Astrocyte (in vitro differentiated cells and primary cell): ENCODE results near the gene DLST. TPM values are rescaled to one million over a fixed set of nuclear protein-coding genes. Genes with fewer than 3 reads are reported as not detected.

Experiments used
- DNase-seq: peaks from one replicate; pipeline ENCODE4 v3.0.0-alpha.2; 2010; ENCODE audit warnings: low read depth
- FAIRE-seq: peaks from 2 replicates; lab custom pipeline; 2011; peaks lifted over from hg19 to GRCh38; lab: Jason Lieb, UNC
- H2AFZ ChIP-seq: 2 replicates; pipeline ENCODE4 v1.6.0; 2012; ENCODE audit warnings: low read depth, low read length, inconsistent platforms
- H3K27ac ChIP-seq: 2 replicates; pipeline ENCODE4 v1.5.1; 2011; ENCODE audit warnings: low read depth, low read length, inconsistent platforms
- H3K27me3 ChIP-seq: 2 replicates; pipeline ENCODE4 v1.6.0; 2011; ENCODE audit warnings: low read length, inconsistent platforms; ENCODE audit not compliant: insufficient read depth
- H3K36me3 ChIP-seq: 2 replicates; pipeline ENCODE4 v1.5.1; 2011; ENCODE audit warnings: low read length, inconsistent platforms; ENCODE audit not compliant: insufficient read depth
- H3K4me1 ChIP-seq: 2 replicates; pipeline ENCODE4 v1.5.1; 2011; ENCODE audit warnings: low read length, inconsistent platforms; ENCODE audit not compliant: insufficient read depth
- H3K4me2 ChIP-seq: 2 replicates; pipeline ENCODE4 v1.6.0; 2012; ENCODE audit warnings: low read length, inconsistent platforms
- H3K4me3 ChIP-seq: 2 replicates; pipeline ENCODE4 v1.5.1; 2011; ENCODE audit warnings: low read depth, mild to moderate bottlenecking, low read length, inconsistent platforms; ENCODE audit not compliant: insufficient read depth
- H3K79me2 ChIP-seq: 2 replicates; pipeline ENCODE4 v1.6.0; 2012; ENCODE audit warnings: mild to moderate bottlenecking, low read length, inconsistent platforms; ENCODE audit not compliant: insufficient read depth
- H3K9ac ChIP-seq: 2 replicates; pipeline ENCODE4 v1.6.0; 2012; ENCODE audit warnings: mild to moderate bottlenecking, low read length, inconsistent platforms
- H3K9me3 ChIP-seq: 2 replicates; pipeline ENCODE4 v1.5.1; 2012; ENCODE audit warnings: low read depth, mild to moderate bottlenecking, low read length, inconsistent platforms; ENCODE audit not compliant: insufficient read depth
- H4K20me1 ChIP-seq: 2 replicates; pipeline ENCODE4 v1.6.0; 2012; ENCODE audit warnings: low read length, inconsistent platforms; ENCODE audit not compliant: insufficient read depth
- H3K27ac Mint-ChIP-seq: one replicate; pipeline ENCODE4 v1.8.0; 2021; ENCODE audit warnings: mild to moderate bottlenecking, mixed read lengths; ENCODE audit not compliant: unreplicated experiment
- H3K27me3 Mint-ChIP-seq: one replicate; pipeline ENCODE4 v1.8.0; 2021; ENCODE audit warnings: low read depth, mixed read lengths; ENCODE audit not compliant: unreplicated experiment
- H3K36me3 Mint-ChIP-seq: one replicate; pipeline ENCODE4 v1.8.0; 2021; ENCODE audit warnings: low read depth, mixed read lengths; ENCODE audit not compliant: unreplicated experiment
- H3K4me1 Mint-ChIP-seq: one replicate; pipeline ENCODE4 v1.8.0; 2021; ENCODE audit warnings: low read depth, mixed read lengths; ENCODE audit not compliant: unreplicated experiment
- H3K4me3 Mint-ChIP-seq: one replicate; pipeline ENCODE4 v1.8.0; 2021; ENCODE audit warnings: mild to moderate bottlenecking, moderate library complexity, mixed read lengths; ENCODE audit not compliant: unreplicated experiment
- H3K9me3 Mint-ChIP-seq: one replicate; pipeline ENCODE4 v1.8.0; 2021; ENCODE audit warnings: mild to moderate bottlenecking, mixed read lengths; ENCODE audit not compliant: unreplicated experiment
- EZH2 ChIP-seq: IDR thresholded peaks from 2 replicates; pipeline ENCODE4 v1.6.1; 2012; ENCODE audit warnings: mild to moderate bottlenecking, low read length, inconsistent platforms; ENCODE audit not compliant: insufficient read depth
- total RNA-seq: library from RNA; stranded (reverse); gene quantifications from 2 replicates; pipeline ENCODE4 v1.2.1, GENCODE V29; 2021
- TF ChIP-seq, protein P1 (sequence below): IDR thresholded peaks from 2 replicates; pipeline ENCODE4 v1.5.1; 2011; ENCODE audit warnings: low read depth, mild to moderate bottlenecking, inconsistent platforms, low read length, moderate library complexity; ENCODE audit not compliant: insufficient read depth

Gene DLST
- total RNA-seq, 1 donor from 2014 or later: 90.6 TPM

DNA sequence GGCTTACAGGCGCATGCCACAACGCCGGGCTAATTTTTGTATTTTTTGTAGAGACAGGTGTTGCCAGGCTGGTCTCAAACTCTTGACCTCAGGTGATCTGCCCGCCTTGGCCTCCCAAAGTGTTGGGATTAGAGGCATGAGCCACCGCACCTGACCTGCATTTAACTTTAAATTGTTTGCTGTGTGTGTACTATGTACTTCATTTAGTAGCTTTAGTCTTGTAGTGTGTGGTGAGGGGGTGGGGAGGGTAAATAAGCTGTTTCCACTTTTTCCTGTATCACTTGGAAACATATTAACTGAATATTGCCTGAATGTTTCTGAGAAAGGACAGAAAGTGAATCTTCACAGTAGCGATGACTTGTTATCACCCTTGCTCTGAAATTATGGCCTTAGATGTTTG lies 8.5 kb downstream of the DLST start:
- Mint-ChIP-seq H3K9me3 (no peaks in the 10 kb centered on the region), H3K4me3 (no peak overlapping the region), H3K27me3 (no peaks in the 10 kb centered on the region), H3K36me3 (peaks cover 19% of the 10 kb centered on the region), H3K4me1 (peaks cover 29% of the 10 kb centered on the region), H3K27ac (no peak overlapping the region)
- DNase-seq (no peak), FAIRE-seq (no peak)
- no peak overlapping the region for H3K4me2 ChIP-seq
- peaks cover 44% of the 10 kb centered on the region for H3K79me2 ChIP-seq
- H3K9me3 ChIP-seq: no peaks in the 10 kb centered on the region
- no peak overlapping the region for H3K27ac ChIP-seq
- H3K4me3 ChIP-seq: no peak overlapping the region
- no peak overlapping the region for H2AFZ ChIP-seq
- H3K9ac ChIP-seq: no peak overlapping the region
- no peak for TF ChIP-seq EZH2
- TF ChIP-seq, protein P1, sequence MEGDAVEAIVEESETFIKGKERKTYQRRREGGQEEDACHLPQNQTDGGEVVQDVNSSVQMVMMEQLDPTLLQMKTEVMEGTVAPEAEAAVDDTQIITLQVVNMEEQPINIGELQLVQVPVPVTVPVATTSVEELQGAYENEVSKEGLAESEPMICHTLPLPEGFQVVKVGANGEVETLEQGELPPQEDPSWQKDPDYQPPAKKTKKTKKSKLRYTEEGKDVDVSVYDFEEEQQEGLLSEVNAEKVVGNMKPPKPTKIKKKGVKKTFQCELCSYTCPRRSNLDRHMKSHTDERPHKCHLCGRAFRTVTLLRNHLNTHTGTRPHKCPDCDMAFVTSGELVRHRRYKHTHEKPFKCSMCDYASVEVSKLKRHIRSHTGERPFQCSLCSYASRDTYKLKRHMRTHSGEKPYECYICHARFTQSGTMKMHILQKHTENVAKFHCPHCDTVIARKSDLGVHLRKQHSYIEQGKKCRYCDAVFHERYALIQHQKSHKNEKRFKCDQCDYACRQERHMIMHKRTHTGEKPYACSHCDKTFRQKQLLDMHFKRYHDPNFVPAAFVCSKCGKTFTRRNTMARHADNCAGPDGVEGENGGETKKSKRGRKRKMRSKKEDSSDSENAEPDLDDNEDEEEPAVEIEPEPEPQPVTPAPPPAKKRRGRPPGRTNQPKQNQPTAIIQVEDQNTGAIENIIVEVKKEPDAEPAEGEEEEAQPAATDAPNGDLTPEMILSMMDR: no peak
- peaks cover 28% of the 10 kb centered on the region for H3K4me1 ChIP-seq
- no peaks in the 10 kb centered on the region for H3K27me3 ChIP-seq
- peaks cover 49% of the 10 kb centered on the region for H3K36me3 ChIP-seq
- H4K20me1 ChIP-seq: peaks cover 68% of the 10 kb centered on the region

DNA sequence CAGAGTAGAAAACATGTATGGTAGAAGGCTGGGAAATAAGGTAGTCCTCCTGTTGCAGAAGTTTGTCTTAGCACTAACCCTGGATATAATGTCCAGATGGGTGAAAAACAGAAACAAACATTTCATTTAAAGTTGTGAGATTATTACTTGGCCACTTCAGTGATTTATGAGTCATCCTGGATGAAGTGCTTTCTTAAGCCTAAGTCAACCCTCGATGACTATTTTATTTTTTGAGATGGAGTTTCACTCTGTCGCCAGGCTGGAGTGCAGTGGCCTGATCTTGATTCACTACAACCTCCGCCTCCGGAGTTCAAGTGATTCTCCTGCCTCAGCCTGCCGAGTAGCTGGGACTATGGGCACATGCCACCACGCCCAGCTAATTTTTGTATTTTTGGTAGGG lies 10.2 kb downstream of the DLST start:
- Mint-ChIP-seq H3K4me1 (peaks cover 17% of the 10 kb centered on the region), H3K36me3 (peaks cover 27% of the 10 kb centered on the region), H3K9me3 (no peaks in the 10 kb centered on the region), H3K4me3 (no peak overlapping the region), H3K27ac (no peak overlapping the region), H3K27me3 (no peaks in the 10 kb centered on the region)
- H3K27ac ChIP-seq: no peak overlapping the region
- H3K36me3 ChIP-seq: peaks cover 61% of the 10 kb centered on the region
- no peak overlapping the region for H2AFZ ChIP-seq
- peaks cover 21% of the 10 kb centered on the region for H3K4me1 ChIP-seq
- no peaks in the 10 kb centered on the region for H3K27me3 ChIP-seq
- H3K9me3 ChIP-seq: no peaks in the 10 kb centered on the region
- H4K20me1 ChIP-seq: peaks cover 64% of the 10 kb centered on the region
- peak; percentile 47 for DNase-seq
- TF ChIP-seq EZH2: no peak
- TF ChIP-seq, protein P1: no peak
- peaks cover 27% of the 10 kb centered on the region for H3K79me2 ChIP-seq
- H3K4me3 ChIP-seq: no peak overlapping the region
- no peak for FAIRE-seq
- peak overlapping the region; percentile 31 for H3K9ac ChIP-seq
- H3K4me2 ChIP-seq: peak overlapping the region; percentile 45

DNA sequence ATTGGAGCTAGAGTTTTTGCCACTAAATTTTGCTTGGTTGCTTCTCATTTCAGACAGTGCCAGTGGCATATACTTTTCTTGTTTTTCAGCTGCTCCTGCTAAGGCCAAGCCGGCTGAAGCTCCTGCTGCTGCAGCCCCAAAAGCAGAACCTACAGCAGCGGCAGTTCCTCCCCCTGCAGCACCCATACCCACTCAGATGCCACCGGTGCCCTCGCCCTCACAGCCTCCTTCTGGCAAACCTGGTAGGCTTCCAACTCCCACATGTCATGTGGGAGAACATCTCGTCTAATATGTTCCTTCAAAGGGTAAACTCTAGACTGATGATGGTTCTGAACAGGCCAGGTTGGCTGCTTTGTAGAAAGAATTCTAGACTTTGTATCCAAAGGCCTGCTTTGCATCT lies 11.0 kb downstream of the DLST start:
- H3K4me2 ChIP-seq: no peak overlapping the region
- Mint-ChIP-seq H3K27me3 (no peaks in the 10 kb centered on the region), H3K9me3 (no peaks in the 10 kb centered on the region), H3K27ac (no peak overlapping the region), H3K4me1 (peaks cover 17% of the 10 kb centered on the region), H3K4me3 (no peak overlapping the region), H3K36me3 (peaks cover 29% of the 10 kb centered on the region)
- TF ChIP-seq, protein P1: no peak
- TF ChIP-seq EZH2: no peak
- H3K36me3 ChIP-seq: peaks cover 69% of the 10 kb centered on the region
- DNase-seq (no peak), FAIRE-seq (no peak)
- H2AFZ ChIP-seq: no peak overlapping the region
- peaks cover 61% of the 10 kb centered on the region for H4K20me1 ChIP-seq
- no peak overlapping the region for H3K4me3 ChIP-seq
- peaks cover 21% of the 10 kb centered on the region for H3K4me1 ChIP-seq
- H3K27me3 ChIP-seq: no peaks in the 10 kb centered on the region
- peaks cover 19% of the 10 kb centered on the region for H3K79me2 ChIP-seq
- no peak overlapping the region for H3K9ac ChIP-seq
- H3K27ac ChIP-seq: no peak overlapping the region
- no peaks in the 10 kb centered on the region for H3K9me3 ChIP-seq
